Sigmoid colon (tissue), 4 donors: ENCODE results near the gene IGFL4.

Experiments
- EP300 ChIP-seq, 4 donors: sonication (generic); formaldehyde crosslinking; IDR thresholded peaks; one replicate each; pipeline ENCODE4 v1.6.1; 2017; ENCODE audit warnings: antibody characterized with exemption in 4 of 4
- POLR2A ChIP-seq, 2 donors: fragments of 450-650 bp; IDR thresholded peaks; one replicate each; pipeline ENCODE4 v1.6.1; 2016; ENCODE audit warnings: antibody characterized with exemption in 2 of 2, mild to moderate bottlenecking in 2 of 2, moderate library complexity in 2 of 2
- POLR2AphosphoS5 ChIP-seq, 4 donors: sonication (generic); formaldehyde crosslinking; IDR thresholded peaks; one replicate each; pipeline ENCODE4 v1.6.1; 2017; ENCODE audit warnings: antibody characterized with exemption in 4 of 4
- TF ChIP-seq, protein P1 (sequence below), 4 experiments: fragments of 450-650 bp in 3 of 4; fragments of 200-600 bp in 1 of 4; IDR thresholded peaks; one replicate each; pipeline ENCODE4 v1.5.1; 2016 to 2019; ENCODE audit warnings: antibody characterized with exemption in 4 of 4, mild to moderate bottlenecking in 3 of 4, moderate library complexity in 2 of 4

GRCh38 chr19:46043519-46043918, 2.7 kb upstream of the IGFL4 start:
- TF ChIP-seq, protein P1, sequence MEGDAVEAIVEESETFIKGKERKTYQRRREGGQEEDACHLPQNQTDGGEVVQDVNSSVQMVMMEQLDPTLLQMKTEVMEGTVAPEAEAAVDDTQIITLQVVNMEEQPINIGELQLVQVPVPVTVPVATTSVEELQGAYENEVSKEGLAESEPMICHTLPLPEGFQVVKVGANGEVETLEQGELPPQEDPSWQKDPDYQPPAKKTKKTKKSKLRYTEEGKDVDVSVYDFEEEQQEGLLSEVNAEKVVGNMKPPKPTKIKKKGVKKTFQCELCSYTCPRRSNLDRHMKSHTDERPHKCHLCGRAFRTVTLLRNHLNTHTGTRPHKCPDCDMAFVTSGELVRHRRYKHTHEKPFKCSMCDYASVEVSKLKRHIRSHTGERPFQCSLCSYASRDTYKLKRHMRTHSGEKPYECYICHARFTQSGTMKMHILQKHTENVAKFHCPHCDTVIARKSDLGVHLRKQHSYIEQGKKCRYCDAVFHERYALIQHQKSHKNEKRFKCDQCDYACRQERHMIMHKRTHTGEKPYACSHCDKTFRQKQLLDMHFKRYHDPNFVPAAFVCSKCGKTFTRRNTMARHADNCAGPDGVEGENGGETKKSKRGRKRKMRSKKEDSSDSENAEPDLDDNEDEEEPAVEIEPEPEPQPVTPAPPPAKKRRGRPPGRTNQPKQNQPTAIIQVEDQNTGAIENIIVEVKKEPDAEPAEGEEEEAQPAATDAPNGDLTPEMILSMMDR (IDR thresholded peaks at IDR 0.05) = no peak
- TF ChIP-seq POLR2A (IDR thresholded peaks at IDR 0.05) = no peak
- TF ChIP-seq POLR2AphosphoS5 (IDR thresholded peaks at IDR 0.05) = no peak
- TF ChIP-seq EP300 (IDR thresholded peaks at IDR 0.05) = no peak
